HUDEP-2 (cell line): ENCODE data around the gene PFKFB3.
"Not testable (repeated sequence)": the region's sequence is repeated elsewhere in the genome, so short reads cannot be mapped to it uniquely, and the experiment has no call there.

Source experiments
- DNase-seq, 76 experiments: peaks; one replicate each; lab custom pipeline; 2025; ENCODE audit not compliant: unreplicated experiment in 76 of 76; lab: John Stamatoyannopoulos, UW

PFKFB3 gene

DNA sequence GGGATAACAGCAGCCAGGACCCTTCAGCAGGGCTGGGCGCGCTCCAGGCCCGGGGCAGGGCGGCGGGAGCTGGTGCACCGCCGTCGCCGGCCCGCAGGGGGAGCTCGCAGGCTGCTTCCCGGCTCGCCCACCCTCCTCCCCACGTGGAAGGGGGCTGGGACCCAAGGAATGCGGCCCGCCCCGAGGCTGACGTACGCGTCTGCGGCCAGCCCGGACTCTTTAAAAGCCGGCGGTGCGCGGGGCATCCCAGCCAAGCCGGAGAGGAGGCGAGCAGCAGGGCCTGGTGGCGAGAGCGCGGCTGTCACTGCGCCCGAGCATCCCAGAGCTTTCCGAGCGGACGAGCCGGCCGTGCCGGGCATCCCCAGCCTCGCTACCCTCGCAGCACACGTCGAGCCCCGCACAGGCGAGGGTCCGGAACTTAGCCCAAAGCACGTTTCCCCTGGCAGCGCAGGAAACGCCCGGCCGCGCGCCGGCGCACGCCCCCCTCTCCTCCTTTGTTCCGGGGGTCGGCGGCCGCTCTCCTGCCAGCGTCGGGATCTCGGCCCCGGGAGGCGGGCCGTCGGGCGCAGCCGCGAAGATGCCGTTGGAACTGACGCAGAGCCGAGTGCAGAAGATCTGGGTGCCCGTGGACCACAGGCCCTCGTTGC lies at the start of gene PFKFB3:
PFKFB3 (plus strand) TSS at position 249 of the 647 bp plus-strand sequence; CDS start at position 578, 329 bp downstream.
- DNase-seq, result peak in 75 of 76 experiments; percentile 2 to 88 (median 66)

DNA sequence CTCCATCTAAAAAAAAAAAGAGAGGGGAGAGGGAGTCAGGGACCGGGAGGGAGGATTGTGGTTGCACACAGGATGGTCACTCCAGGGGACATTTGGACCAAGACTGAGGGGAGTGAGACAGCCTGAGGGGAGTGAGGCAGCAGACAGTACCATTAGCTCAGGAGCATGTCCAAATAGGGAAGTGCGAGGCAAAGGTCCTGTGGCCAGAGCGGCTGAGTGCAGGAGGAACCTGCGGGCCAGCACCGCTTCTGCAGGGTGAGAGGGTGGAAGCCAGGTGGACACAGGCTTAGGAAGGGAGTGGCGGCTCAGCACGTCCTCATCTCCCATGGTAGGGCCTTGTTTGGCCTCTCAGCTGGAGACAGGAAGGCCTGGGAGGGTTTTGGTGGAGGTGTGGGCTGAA lies 48.9 kb upstream of the PFKFB3 start:
- no peak for DNase-seq

DNA sequence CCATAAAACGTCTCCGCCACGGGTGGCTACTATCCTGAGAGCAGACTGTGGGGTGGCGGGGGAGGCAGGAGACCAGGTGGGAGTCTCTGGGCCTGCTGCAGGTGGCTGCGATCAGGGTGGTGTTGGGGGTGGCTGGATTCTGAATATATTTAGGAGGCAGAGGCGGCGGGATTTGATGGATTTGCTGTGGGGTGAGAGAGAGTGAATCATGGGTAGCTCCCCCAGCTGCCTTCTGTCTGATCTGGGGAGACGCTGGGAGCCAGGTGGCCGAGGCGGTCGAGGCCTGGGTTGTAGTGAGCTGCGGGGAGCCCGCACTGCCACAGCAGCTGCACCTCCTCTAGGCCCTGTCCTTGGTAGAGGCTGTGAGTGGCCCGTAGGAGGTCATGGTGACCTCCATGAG lies 48.2 kb upstream of the PFKFB3 start:
- DNase-seq, result no peak

DNA sequence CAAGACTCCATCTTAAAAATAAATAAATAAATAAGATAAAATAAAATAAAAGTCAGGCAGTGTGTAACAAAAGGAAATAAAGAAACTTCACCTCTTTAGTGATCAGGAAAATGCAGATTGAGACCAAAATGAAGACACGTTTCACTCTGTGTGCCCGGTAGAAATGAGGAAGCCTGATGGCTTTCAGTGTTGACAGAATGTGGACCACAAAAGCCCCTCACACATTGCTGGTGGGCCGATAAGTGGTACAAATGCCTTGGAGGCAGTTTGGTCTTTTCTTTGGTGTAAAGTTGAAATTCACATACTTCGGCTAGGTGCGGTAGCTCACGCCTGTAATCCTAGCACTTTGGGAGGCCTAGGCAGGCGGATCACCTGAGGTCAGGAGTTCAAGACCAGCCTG lies 44.5 kb upstream of the PFKFB3 start:
- no peak for DNase-seq

DNA sequence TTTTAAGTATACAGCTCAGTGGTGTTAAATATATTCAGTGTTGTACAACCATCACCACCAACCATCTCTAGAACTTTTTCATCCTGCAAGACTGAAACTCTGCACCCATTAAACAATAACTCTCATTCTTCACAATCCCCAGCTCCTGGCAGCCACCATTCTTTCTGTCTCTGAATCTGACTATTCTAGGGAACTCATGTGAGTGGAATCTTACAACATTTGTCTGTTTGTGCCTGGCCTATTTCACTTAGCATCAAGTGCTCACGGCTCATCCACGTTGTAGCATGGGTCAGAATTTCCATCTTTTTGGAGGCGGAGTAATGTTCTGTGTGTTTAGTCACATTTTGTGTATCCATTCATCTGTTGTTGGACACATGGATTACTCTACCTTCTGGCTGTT lies 40.8 kb upstream of the PFKFB3 start:
- DNase-seq, result no peak

DNA sequence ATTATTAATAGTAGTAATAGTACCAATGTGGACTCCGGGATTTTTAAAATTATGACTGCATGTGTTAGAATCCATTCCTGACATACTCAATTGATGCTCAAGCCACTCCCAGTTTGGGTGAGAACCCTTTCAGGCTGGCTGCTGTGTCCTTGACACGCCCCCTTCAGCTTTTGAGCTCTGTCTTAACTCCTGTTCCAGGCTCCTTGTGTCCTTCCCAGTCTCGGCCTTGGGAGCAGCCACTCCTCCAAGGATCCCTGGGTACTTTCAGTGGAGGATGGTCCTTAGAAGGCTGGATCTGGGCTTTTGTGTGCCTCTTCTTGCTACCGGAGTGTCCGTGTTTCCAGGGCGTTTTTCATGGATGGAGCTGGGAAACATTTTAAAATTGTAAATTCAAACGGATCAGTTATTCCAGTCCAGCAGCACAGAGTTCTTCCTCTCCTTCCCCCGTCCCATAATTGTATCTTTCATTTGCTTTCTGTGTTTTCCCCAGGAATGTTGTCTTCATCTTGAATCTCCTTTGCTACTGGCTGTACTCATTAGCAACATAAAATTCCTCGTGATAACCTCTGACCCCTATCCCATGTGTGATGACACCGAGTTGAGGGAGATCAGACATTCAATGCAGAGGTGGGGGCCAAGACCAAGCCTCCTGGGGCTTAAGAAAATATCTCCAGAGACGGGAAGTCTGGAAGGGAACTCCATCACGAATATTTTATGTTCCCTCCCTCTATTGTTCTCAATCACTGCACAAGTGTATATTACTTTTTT lies 40.0 kb upstream of the PFKFB3 start:
- peak in 10 of 76 experiments; percentile 3 to 22 (median 11) for DNase-seq

DNA sequence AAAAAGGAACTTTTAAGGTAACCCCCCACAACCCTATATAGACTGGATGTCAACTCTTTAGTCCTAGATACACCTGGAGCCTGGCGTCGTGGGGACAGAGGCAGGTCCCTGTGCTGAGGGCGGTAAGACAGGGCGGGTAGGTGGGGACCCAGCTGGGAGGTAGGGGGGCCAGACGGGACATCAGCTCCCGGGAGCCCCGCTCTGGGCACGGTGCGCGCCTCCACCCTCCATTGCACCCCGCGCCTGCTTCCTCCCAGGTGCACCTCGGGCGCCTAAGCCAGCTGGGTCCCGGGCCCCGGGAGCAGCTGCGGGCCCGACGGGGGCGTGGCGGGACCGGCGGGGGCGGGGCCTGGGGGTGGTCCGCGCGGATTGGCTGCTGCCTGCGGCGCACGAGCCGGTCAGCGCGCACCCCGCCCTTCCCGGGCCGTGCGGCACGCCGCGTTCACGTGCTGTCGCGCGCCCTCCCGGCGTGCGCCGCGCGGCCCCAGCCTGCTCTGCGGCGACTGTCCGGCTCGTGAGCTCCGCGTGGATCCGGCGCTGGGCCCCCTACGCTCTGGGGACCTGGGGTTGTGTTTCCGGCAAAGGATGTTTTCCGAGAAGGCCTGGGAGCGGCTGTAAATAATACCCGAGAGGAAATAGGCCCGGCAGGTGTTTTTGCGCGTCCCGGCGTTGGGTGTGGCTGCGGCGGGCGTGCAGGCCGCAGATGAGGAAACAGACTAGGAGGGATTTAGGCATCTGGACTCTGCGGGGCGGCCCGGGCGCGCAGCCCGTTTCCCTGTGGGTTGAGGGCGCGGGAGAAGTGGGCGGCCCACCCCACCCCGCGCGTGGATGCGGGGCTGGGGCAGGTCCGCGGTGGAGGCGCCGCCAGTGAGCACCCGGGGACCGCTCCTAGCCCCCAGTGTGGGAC lies 39.1 kb upstream of the PFKFB3 start:
- DNase-seq, result peak in 73 of 76 experiments; percentile 11 to 89 (median 76)

DNA sequence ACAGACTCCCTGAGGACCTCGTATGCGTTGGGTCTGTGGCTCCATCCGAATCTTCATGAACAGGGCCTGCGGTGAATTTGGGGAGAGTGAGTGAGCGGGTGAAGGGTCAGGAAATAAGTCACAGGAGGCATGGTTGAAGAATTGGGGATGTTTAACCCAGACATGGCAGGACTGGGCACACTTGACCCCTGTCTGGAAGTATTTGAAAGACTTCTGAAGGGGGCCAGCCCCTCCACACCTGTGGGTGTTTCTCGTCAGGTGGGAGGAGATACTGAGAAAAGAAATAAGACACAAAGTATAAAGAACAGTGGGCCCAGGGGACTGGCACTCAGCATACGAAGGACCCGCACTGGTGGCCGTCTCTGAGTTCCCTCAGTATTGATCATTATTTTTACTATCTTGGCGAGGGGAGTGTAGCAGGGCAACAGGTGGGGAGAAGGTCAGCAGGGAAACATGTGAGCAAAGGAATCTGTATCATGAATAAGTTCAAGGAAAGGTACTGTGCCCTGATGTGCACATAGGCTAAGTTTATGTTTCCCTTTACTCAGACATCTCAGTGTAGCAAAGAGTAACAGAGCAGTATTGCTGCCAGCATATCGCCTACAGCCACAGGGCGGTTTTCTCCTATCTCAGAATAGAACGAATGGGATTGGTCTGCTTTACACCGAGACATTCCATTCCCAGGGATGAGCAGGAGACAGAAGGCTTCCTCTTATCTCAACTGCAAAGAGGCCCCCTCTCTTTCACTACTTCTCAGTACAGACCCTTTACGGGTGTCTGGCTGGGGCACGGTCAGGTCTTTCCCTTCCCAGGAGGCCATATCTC lies 38.2 kb upstream of the PFKFB3 start:
- peak in 52 of 76 experiments; percentile 7 to 67 (median 36) for DNase-seq

DNA sequence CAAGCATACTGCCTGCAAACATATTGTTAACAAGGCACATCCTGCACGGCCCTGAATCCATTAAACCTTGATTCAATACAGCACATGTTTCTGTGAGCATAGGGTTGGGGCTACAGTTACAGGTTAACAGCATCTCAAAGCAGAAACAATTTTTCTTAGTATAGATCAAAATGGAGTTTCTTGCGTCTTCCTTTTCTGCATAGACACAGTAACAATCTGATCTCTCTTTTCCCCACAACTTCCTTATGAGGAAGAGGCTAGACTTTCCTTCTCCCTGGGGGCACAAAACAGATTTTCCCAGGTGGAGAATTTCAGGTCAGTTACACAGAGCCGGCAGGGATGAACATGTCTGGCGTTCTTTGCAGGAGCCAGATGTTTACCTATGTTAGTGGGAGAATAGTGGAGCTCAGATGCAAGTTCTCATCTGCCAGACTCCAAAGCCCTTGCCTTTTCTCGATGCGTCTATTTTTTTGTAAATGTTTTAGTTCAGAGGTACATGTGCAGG lies 37.5 kb upstream of the PFKFB3 start:
- DNase-seq, result no peak

DNA sequence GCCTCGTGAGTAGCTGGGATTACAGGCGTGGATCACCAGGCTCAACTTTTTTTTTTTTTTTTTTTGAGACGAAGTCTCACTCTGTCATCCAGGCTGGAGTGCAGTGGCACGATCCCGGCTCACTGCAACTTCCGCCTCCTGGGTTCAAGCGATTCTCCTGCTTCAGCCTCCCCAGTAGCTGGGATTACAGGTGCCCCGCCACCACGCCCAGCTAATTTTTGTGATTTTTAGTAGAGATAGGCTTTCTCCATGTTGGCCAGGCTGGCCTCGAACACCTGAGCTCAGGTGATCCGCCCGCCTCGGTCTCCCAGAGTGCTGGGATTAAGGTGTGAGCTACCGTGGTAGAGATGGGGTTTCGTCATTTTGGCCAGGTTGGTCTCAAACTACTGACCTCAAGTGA lies 36.8 kb upstream of the PFKFB3 start:
- DNase-seq, result not testable (repeated sequence)

DNA sequence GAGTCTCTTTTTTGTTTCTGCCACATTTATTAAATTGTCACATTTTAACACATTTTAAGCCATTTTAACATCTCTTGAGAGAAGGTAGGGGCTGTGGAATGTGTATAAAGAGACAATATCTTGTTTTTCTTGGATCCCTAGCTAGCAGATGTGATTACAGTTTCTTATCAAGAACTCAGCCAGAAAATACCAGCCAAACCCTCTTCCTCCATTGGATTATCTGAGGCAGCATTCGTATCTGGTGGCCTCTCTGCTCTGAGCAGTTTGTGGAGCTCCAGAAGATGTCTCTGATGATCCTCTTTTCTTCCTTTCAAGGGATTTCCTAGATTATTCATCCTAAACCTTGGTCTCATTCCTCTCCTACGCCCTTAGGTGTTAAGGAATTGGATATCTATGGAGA lies 35.3 kb upstream of the PFKFB3 start:
- DNase-seq, result peak in 9 of 76 experiments; percentile 15 to 39 (median 30)

DNA sequence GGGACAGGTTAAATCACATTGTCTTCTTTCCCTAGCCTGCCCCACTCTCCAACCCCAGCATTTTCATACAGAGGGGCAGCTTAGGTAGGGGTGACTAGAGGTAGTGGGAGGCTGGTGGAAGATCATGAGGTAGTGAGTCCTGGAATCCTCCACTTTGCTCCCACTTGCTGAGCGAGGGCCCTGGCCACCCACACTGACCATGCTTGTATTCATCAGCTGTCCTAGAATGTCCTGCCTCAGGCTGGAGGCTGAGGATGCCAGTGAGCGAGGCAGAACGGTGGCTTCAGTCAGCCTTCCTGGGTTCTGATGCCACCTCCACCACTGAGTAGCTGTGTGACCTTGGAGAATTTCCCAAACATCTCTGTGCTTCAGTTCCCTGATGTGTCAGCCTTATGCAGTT lies 34.6 kb upstream of the PFKFB3 start:
- DNase-seq, result no peak

DNA sequence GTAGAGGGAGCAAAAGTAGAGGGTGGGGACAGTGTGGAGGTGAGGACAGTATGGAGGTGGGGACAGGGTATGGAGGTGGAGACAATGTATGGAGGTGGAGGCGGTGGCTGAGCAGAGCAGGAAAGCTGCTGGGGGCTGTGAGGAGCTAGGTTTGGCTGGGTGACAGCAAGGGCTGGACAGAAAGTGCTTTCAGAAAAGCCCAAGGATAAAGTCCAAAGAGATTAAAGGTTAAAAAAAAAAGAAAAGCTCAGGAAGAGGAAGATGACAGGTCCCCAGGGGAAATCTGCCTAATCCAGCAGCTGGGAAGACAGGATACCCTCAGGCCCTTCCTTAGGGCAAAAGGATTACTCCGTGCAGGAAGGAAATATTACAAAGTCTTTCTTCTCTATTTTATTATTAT lies 32.1 kb upstream of the PFKFB3 start:
- no peak for DNase-seq

DNA sequence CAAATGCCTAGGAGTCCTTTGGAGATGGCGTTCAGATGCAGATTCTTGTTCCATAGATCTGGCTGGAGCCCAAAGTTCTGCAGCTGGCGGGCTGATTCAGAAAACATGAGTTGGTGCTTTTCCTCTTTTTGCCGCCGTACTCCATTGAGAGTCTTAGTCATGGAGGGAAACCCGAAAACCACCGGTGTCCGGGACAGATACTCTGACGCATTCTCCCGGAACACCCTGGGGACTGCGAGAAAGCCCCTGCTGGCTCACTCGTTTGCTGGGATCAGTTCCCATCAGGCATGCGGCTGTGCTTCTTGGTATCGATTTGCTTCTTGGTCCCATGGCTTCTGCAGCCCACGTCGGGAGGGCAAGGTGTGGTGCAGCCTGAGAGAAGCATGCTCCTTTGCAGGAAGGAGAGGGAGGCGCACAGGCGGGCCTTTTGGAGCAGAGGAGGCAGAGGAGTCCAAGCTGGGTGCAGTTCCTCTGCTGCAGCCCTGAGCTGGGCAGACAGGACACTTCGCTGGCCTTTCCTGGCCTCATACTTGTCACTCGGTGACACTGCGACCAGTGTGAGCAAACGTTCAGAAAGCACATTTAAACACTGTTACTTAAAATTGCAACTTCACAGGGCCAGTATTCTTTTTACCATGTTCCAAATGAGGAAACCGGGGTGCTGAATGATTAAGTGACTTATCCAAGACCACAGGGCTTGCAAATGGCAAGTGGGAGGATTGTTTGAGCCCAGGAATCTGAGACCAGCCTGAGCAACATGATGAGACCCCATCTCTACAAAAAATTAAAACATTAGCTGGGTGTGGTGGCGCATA lies 30.6 kb upstream of the PFKFB3 start:
- DNase-seq, result no peak

DNA sequence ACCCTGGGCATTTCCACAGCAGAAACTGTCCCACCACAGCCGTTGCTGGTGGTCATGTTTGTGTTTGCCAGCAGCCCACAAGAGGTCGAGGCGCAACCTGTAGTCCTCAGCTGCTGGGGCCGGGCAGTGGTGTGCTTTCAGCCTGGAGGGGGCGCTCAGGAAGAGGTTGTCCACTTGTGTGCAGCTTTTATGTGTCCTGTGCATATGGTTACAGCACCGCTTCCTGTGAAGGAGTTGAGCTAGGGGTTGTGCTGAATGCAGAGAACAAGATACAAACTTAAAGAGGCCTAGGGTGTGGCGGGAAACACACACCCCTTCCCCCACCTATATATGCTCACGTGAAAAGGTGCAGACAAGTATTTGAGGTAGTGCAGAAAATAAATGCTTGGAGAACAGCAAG lies 29.5 kb upstream of the PFKFB3 start:
- DNase-seq, result peak in 32 of 76 experiments; percentile 3 to 41 (median 20)

DNA sequence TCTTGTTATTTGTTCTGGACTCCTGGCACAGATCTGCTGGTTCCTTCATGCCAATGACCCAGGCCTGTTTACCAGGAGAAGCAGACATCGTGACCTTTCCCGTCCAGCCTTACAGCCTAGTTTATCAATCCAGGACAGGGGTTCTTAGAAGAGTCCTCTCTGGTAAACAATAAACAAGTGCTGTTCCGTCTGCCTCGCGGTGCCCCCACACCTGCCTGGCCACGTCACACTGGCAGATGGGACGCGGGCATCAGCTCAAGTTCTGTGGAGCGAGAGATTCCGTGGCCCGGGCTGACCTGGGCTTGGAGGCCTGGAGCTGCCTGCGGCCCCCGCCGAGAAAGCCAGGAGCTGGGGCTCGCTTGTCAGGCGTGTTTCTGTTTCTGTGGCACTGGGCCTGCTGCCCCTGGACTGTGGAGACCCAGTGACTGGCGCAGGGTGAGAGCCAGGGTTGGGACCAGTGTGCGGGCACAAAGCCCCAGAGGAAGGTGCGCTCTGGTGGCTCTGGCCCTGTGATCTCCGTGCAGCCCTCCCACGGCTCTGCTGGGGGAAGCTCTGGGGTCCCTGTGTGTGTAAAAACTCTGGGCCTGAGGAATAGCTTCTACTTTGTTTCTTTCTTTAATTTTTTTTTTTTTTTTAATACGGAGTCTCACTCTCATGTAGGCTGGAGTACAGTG lies 28.4 kb upstream of the PFKFB3 start:
- DNase-seq, result no peak

DNA sequence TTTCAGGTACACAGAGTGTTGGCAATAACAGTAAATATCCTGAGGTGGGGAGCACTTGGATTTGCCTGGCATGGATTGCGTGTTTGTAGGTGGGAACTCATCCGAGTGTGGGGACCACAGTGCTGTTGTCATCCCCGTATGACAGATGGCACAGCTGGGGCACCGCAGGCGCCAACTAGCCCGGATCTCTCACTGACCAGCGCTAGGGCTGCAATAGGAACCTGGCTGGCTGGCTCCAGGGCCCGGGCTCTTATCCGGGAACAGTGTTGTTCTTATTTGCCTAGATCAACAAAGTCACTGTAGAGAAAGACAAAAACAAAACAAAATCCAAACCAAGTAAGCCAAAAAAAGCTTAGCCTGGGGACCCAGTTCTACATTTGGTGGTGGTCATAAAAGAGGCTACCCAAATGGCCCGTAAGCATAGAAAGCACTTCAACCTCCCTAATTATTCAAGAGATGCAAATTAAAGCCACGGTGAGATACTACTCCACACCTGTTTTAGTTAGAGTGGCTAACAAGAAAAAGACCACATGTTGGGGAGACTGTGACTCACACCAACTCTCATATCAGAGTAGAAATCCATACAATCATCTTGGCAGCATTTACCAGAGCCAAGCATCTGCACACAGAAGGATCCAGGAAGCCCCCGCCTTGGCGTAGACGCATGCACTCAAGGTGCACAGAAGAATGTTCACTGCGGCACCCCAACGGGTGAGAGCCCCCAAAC lies 27.2 kb upstream of the PFKFB3 start:
- no peak for DNase-seq

DNA sequence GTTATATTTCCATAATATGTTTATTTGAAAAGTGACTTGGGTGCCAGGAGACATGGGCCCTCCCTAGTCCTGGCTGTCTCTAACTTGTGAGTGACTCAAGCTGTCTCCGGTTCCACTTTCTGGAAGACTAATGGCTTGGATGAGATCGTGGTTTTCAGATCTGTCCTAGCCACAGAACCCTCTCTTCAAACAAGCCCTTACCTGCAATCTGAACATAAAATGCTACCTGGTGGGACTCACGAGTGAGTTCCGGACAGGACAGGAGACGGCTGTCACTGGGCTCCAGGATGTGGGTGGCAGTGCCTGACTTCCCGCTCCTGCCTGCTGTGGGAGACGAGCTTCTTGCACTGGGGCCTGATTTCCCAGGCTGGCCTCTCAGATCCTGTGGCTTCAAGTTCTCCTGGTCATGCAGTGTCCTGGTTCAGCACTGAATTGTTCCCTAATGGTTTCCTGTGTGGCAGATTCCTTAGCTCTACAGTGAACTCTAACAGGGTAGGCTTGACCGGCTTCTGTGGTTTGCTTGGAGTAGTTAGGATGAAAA lies 26.0 kb upstream of the PFKFB3 start:
- DNase-seq, result no peak
